Transverse colon (tissue), 4 donors: ENCODE data around the gene CCR5AS.

Source experiments
- DNase-seq: peaks from one replicate; pipeline ENCODE4 v3.0.0-alpha.2; 2019
- H3K27ac ChIP-seq, 4 donors: fragments of 200-600 bp; sonication (generic); 2 replicates each; pipeline ENCODE4 v1.5.1; 2016 to 2018; ENCODE audit warnings: inconsistent platforms in 4 of 4
- H3K27me3 ChIP-seq: fragments of 200-600 bp; sonication (generic); 2 replicates; pipeline ENCODE4 v1.5.1; 2017; ENCODE audit warnings: inconsistent platforms
- H3K36me3 ChIP-seq, 4 donors: fragments of 200-600 bp; sonication (generic); 2 replicates each; pipeline ENCODE4 v1.5.1; 2017 to 2019; ENCODE audit warnings: inconsistent platforms in 4 of 4
- H3K4me1 ChIP-seq, 4 donors: fragments of 200-600 bp; sonication (generic); 2 replicates each; pipeline ENCODE4 v1.5.1; 2017 to 2020; ENCODE audit warnings: inconsistent platforms in 4 of 4
- H3K4me3 ChIP-seq, 4 donors: fragments of 200-600 bp; sonication (generic); 1 replicate in 1 of 4; 2 replicates in 3 of 4; pipeline versions ENCODE4 v1.5.1 to v1.6.1; 2017 to 2019; ENCODE audit warnings: inconsistent platforms in 4 of 4
- H3K9me3 ChIP-seq, 2 donors: fragments of 200-600 bp; sonication (generic); 2 replicates each; pipeline ENCODE4 v1.5.1; 2017 to 2019; ENCODE audit warnings: inconsistent platforms in 2 of 2
- CTCF ChIP-seq, 5 experiments: fragments of 200-600 bp in 3 of 5; fragments of 450-650 bp in 2 of 5; sonication (generic) in 3 of 5; IDR thresholded peaks; 1 replicate in 2 of 5; 2 replicates in 3 of 5; pipeline ENCODE4 v1.5.1; 2016 to 2017; ENCODE audit warnings: antibody characterized with exemption in 5 of 5, inconsistent platforms in 3 of 5, mild to moderate bottlenecking in 2 of 5, moderate library complexity in 1 of 5
- EP300 ChIP-seq: sonication (generic); formaldehyde crosslinking; IDR thresholded peaks from one replicate; pipeline ENCODE4 v1.6.1; 2017; ENCODE audit warnings: antibody characterized with exemption, low read depth
- POLR2A ChIP-seq: fragments of 450-650 bp; IDR thresholded peaks from one replicate; pipeline ENCODE4 v1.6.1; 2016; ENCODE audit warnings: antibody characterized with exemption, mild to moderate bottlenecking, moderate library complexity
- POLR2AphosphoS5 ChIP-seq, 3 donors: sonication (generic); formaldehyde crosslinking; IDR thresholded peaks; one replicate each; pipeline ENCODE4 v1.6.1; 2016; ENCODE audit warnings: antibody characterized with exemption in 3 of 3
- WGBS, 2 donors: methylation state at CpG; one replicate each; pipeline ENCODE4 v1.1.5; 2018; ENCODE audit warnings: low coverage in 1 of 2; 5-methylcytosine and 5-hydroxymethylcytosine counted together
- in situ Hi-C, 4 donors: fragments of 200-750 bp; cut with MboI; loops; one replicate each; pipeline versions ENCODE4 v1.15.0 to v1.15.1; 2017; ENCODE audit warnings: low sequenced_read_pairs in 3 of 4, low pct_ligation_motif_present in 1 of 4, low pct_unique_long_range_greater_than_20kb in 1 of 4
- intact Hi-C: fragments of 100-400 bp; cut with DNase I; formaldehyde crosslinking; loops from one replicate; pipeline ENCODE4 v1.15.1; 2023; ENCODE audit warnings: low total_unique reads

The CCR5AS gene

GRCh38 chr3:46417841-46418611, 11.2 kb upstream of the CCR5AS start:
- in situ Hi-C loops (no loop called here), intact Hi-C loops (no loop called here)
- no peaks in the 10 kb centered on the region for H3K27me3 ChIP-seq
- no peak overlapping the region for H3K4me3 ChIP-seq
- 86% methylated on average over 9 of the region's 9 CpGs; no CpG with 5 or more reads in 1 of the 2 donors for WGBS, 2 donors
- TF ChIP-seq POLR2A (no peak), EP300 (no peak), POLR2AphosphoS5 (IDR thresholded peaks at IDR 0.05) (no peak), CTCF (IDR thresholded peaks at IDR 0.05) (no peak)
- H3K4me1 ChIP-seq, result peaks cover 0 to 8% (median 4%) of the 10 kb centered on the region in 4 donors
- no peaks in the 10 kb centered on the region for H3K36me3 ChIP-seq
- no peak for DNase-seq
- no peak overlapping the region for H3K27ac ChIP-seq
- no peaks in the 10 kb centered on the region for H3K9me3 ChIP-seq

- Histone ChIP-seq H3K4me1 (peaks cover 0 to 13% (median 4%) of the 10 kb centered on the region in 4 donors), H3K27ac (no peak overlapping the region), H3K4me3 (no peak overlapping the region), H3K9me3 (no peaks in the 10 kb centered on the region), H3K27me3 (no peaks in the 10 kb centered on the region), H3K36me3 (no peaks in the 10 kb centered on the region)
- 83 to 86% methylated on average over 6 to 7 of the region's 7 CpGs for WGBS, 2 donors
- in situ Hi-C loops (no loop called here), intact Hi-C loops (no loop called here)
- no peak for TF ChIP-seq EP300
- no peak for TF ChIP-seq POLR2AphosphoS5 (IDR thresholded peaks at IDR 0.05)
- TF ChIP-seq POLR2A, result no peak
- no peak for TF ChIP-seq CTCF (IDR thresholded peaks at IDR 0.05)
- no peak for DNase-seq
Measured at GRCh38 chr3:46416811-46417510, 10.1 kb upstream of the CCR5AS start.

GRCh38 chr3:46416125-46416810, 9.4 kb upstream of the CCR5AS start:
- Histone ChIP-seq H3K4me1 (peaks cover 0 to 13% (median 4%) of the 10 kb centered on the region in 4 donors), H3K4me3 (no peak overlapping the region), H3K9me3 (no peaks in the 10 kb centered on the region), H3K36me3 (no peaks in the 10 kb centered on the region), H3K27me3 (no peaks in the 10 kb centered on the region), H3K27ac (no peak overlapping the region)
- TF ChIP-seq POLR2AphosphoS5 (IDR thresholded peaks at IDR 0.05) (no peak), EP300 (no peak), POLR2A (no peak), CTCF (IDR thresholded peaks at IDR 0.05) (no peak)
- in situ Hi-C loops (no loop called here), intact Hi-C loops (no loop called here)
- DNase-seq, result no peak
- WGBS, 2 donors, result 30 to 50% methylated on average over 2 to 10 of the region's 10 CpGs

DNA sequence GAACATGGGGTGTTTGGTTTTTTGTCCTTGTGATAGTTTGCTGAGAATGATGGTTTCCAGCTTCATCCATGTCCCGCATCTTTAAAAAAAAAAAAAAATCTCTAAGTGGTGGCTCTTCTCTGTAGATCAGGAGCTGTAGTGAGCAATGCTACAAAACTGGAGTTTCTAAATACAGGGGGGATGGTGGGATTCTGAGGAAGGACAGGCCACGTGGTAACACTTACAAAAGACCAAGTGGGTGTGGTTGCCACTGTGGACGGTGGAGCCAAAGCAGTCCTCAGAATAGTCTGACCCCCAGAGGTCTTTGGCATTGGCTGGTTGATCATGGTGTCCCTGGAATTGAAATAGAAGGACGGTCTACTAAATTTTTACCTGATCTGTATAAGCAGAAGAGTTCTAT, 7.9 kb upstream of the CCR5AS start:
- no peak overlapping the region for H3K4me3 ChIP-seq
- TF ChIP-seq EP300 (no peak), POLR2A (no peak), POLR2AphosphoS5 (IDR thresholded peaks at IDR 0.05) (no peak), CTCF (IDR thresholded peaks at IDR 0.05) (no peak)
- DNase-seq, result no peak
- intact Hi-C loops (no loop called here), in situ Hi-C loops (no loop called here)
- no peaks in the 10 kb centered on the region for H3K36me3 ChIP-seq
- WGBS, 2 donors, result 57 to 81% methylated on average over 2 to 4 of the region's 4 CpGs
- H3K27me3 ChIP-seq, result no peaks in the 10 kb centered on the region
- no peak overlapping the region for H3K27ac ChIP-seq
- H3K4me1 ChIP-seq, result peaks cover 0 to 13% (median 4%) of the 10 kb centered on the region in 4 donors
- H3K9me3 ChIP-seq, result no peaks in the 10 kb centered on the region
